A673 (cell line): ENCODE measurements around the gene UPF1. TPM values are rescaled to one million over a fixed set of nuclear protein-coding genes. Genes with fewer than 3 reads are reported as not detected.

Source experiments
- BruUV-seq: library from RNA; stranded (reverse); fragments of 400-500 nt; replicated peaks from 2 replicates; lab custom pipeline; 2021; lab: Mats Ljungman, UMichigan
- CTCF ChIA-PET: fragments of 300-600 bp; sonication (Branson Sonifier 250); formaldehyde crosslinking; loops from one replicate; lab custom pipeline; 2022; ENCODE audit warnings: antibody characterized with exemption; lab: Charles Lee
- POLR2A ChIA-PET: fragments of 300-600 bp; sonication (Branson Sonifier 250); formaldehyde crosslinking; loops from one replicate; lab custom pipeline; 2022; ENCODE audit warnings: antibody characterized with exemption; ENCODE audit not compliant: low non-redundant PET; lab: Charles Lee
- DNase-seq: peaks from one replicate; pipeline ENCODE4 v3.0.0-alpha.2; 2015; ENCODE audit warnings: low spot score
- H3K27ac ChIP-seq: fragments of 200-600 bp; sonication (generic); 2 replicates; pipeline ENCODE4 v1.5.1; 2016; ENCODE audit warnings: mixed run types, low read depth, mild to moderate bottlenecking, mixed read lengths, antibody characterized with exemption, low read length; ENCODE audit not compliant: poor library complexity, severe bottlenecking
- H3K27me3 ChIP-seq: fragments of 200-600 bp; sonication (generic); replicated peaks from 2 replicates; pipeline ENCODE4 v1.6.1; 2017; ENCODE audit warnings: mixed run types, low read depth, mild to moderate bottlenecking, mixed read lengths, antibody characterized with exemption, low read length; ENCODE audit not compliant: insufficient read depth, poor library complexity
- H3K36me3 ChIP-seq: fragments of 200-600 bp; sonication (generic); 2 replicates; pipeline ENCODE4 v1.6.1; 2016; ENCODE audit warnings: mixed run types, mild to moderate bottlenecking, mixed read lengths, antibody characterized with exemption, low read length; ENCODE audit not compliant: insufficient read depth, poor library complexity, severe bottlenecking
- H3K4me1 ChIP-seq: fragments of 200-600 bp; sonication (generic); 2 replicates; pipeline ENCODE4 v1.6.1; 2017; ENCODE audit warnings: mixed run types, mild to moderate bottlenecking, mixed read lengths, antibody characterized with exemption, low read length; ENCODE audit not compliant: insufficient read depth, poor library complexity, severe bottlenecking
- H3K4me3 ChIP-seq: fragments of 200-600 bp; sonication (generic); 2 replicates; pipeline ENCODE4 v1.5.1; 2016; ENCODE audit warnings: low read depth, mixed run types, mild to moderate bottlenecking, mixed read lengths, low read length; ENCODE audit not compliant: poor library complexity, severe bottlenecking
- H3K9me3 ChIP-seq: fragments of 200-600 bp; sonication (generic); 2 replicates; pipeline ENCODE4 v1.6.1; 2016; ENCODE audit warnings: mixed run types, low read depth, mild to moderate bottlenecking, mixed read lengths, antibody characterized with exemption, low read length; ENCODE audit not compliant: poor library complexity, severe bottlenecking
- EZH2 ChIP-seq: fragments of 200-600 bp; sonication (generic); IDR thresholded peaks from 2 replicates; pipeline ENCODE4 v1.6.1; 2017; ENCODE audit warnings: borderline replicate concordance, low read depth, mild to moderate bottlenecking, mixed read lengths, antibody characterized with exemption, low read length; ENCODE audit not compliant: poor library complexity, severe bottlenecking
- intact Hi-C: fragments of 100-400 bp; cut with micrococcal nuclease; formaldehyde crosslinking; loops from one replicate; pipeline ENCODE4 v1.10.0; 2022; ENCODE audit not compliant: unreplicated experiment
- total RNA-seq: library from RNA; stranded (reverse); gene quantifications from 2 replicates; pipeline ENCODE4 v1.2.3, GENCODE V29; 2021
- TF ChIP-seq, protein P1 (sequence below): fragments of 300-800, 200-600 bp; sonication (generic); conservative IDR thresholded peaks from 2 replicates; pipeline ENCODE4 v1.5.1; 2017; ENCODE audit warnings: low read depth, mild to moderate bottlenecking, antibody characterized with exemption, low read length, moderate library complexity, mixed read lengths

The UPF1 gene
- total RNA-seq, 1 experiment from 2014 or later = 83.8 TPM

DNA sequence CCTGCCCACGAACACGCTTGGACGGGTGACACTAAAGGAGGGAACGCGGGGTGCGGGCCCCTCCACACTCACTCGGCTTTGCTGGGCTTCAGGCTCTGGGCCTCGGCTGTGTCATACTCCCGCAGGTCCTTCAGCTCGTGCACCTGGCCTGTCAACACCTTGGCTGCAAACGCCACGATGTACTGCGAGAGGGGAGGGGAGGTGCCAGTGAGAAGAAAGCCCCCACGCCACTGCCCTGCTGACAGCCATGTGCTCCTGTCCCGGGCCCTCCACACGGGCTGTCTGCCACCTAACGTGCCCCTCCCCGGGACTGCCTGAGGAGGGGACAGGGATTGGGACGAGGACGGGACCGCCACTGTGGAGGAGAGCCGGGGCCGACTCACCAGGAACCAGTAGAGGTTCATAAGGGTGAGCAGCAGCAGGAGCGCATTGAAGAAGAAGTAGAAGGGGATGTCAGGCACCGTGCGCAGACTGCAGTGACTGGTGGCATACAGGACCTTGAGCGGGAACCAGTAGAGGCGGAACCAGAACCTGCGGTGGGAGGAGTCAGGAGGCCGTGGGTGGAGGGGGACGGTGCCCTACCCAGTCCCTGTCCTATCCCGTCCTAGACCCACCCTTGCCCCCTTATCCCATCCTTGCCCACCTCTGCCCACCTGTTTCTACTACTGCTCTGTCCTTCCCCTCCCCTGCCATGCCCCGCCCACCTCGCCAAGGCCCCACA is 47.3 kb downstream of the UPF1 start:
- POLR2A ChIA-PET = no interaction called here
- no TSS peak for BruUV-seq
- CTCF ChIA-PET = no interaction called here
- no peaks in the 10 kb centered on the region for H3K27me3 ChIP-seq
- no peak overlapping the region for H3K4me3 ChIP-seq
- intact Hi-C loops = no loop called here
- no peaks in the 10 kb centered on the region for H3K9me3 ChIP-seq
- H3K36me3 ChIP-seq = peaks cover 13% of the 10 kb centered on the region
- no peak overlapping the region for H3K27ac ChIP-seq
- H3K4me1 ChIP-seq = no peaks in the 10 kb centered on the region
- TF ChIP-seq EZH2 = no peak
- TF ChIP-seq, protein P1, sequence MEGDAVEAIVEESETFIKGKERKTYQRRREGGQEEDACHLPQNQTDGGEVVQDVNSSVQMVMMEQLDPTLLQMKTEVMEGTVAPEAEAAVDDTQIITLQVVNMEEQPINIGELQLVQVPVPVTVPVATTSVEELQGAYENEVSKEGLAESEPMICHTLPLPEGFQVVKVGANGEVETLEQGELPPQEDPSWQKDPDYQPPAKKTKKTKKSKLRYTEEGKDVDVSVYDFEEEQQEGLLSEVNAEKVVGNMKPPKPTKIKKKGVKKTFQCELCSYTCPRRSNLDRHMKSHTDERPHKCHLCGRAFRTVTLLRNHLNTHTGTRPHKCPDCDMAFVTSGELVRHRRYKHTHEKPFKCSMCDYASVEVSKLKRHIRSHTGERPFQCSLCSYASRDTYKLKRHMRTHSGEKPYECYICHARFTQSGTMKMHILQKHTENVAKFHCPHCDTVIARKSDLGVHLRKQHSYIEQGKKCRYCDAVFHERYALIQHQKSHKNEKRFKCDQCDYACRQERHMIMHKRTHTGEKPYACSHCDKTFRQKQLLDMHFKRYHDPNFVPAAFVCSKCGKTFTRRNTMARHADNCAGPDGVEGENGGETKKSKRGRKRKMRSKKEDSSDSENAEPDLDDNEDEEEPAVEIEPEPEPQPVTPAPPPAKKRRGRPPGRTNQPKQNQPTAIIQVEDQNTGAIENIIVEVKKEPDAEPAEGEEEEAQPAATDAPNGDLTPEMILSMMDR = no peak
- no peak for DNase-seq

DNA sequence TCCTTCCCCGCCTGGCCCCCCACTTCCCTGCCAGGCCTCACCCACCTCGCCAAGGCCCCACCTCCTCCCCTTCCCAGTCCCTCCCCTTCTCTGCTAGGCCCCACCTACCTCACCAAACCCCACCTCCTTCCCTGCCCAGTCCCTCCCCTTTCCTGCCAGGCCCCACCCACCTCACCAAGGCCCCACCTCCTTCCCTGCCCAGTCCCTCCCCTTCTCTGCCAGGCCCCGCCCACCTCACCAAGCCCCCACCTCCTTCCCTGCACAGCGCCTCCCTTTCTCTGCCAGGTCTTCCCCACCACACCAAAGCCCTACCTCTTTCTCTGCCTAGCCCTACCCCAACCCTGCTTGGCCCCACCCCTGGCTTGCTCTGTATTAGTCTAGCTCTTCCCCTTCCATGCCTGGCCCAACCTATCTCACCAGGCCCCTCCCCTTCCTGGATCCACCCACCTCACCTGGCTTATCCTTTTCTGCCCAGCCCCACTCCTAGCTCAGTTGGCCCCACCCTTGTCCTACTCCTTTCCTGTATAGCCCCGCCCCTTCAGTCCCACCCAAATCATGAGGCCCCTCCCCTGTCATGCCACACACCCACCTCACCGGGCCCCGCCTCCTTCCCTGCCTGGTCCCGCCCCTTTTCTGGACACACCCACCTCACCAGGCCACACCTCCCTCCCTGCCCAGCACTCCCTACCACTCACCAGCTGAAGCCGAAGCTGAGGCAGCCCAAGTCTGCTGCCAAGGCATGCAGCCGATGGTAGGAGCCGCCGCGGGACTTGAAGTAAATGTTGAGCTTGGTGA is 48.0 kb downstream of the UPF1 start:
- Histone ChIP-seq H3K27ac (no peak overlapping the region), H3K27me3 (no peaks in the 10 kb centered on the region), H3K36me3 (peaks cover 13% of the 10 kb centered on the region), H3K4me1 (no peaks in the 10 kb centered on the region), H3K9me3 (no peaks in the 10 kb centered on the region), H3K4me3 (no peak overlapping the region)
- POLR2A ChIA-PET = interaction anchor here (0.5 kb wide), 1 partner anchor 8 kb away, joined by 4 read pairs; no protein-coding TSS in a partner anchor
- DNase-seq = peak; percentile 53
- intact Hi-C loops = no loop called here
- CTCF ChIA-PET = no interaction called here
- TF ChIP-seq, protein P1 = no peak
- no peak for TF ChIP-seq EZH2
- BruUV-seq = no TSS peak

DNA sequence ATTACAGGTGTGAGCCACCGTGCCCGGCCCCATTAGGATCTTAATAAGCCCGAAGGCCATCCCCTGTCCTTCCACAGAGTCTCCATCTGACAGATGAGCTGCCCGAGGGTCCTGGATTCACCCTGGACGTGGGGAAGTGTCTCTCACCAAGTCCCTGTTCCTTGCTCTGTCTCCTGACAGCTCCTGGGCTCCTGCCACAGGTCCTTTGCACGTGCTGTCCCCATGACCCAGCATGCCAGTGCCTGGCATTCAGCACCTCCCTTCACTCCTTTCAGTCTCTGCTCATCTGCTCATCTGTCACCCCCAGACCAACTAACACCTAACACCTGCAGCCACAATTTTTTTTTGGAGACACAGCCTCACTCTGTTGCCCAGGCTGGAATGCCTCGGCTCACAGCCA is 49.7 kb downstream of the UPF1 start:
- intact Hi-C loops = no loop called here
- no TSS peak for BruUV-seq
- no peak for DNase-seq
- Histone ChIP-seq H3K27ac (no peak overlapping the region), H3K4me3 (no peak overlapping the region), H3K9me3 (no peaks in the 10 kb centered on the region), H3K36me3 (peaks cover 9% of the 10 kb centered on the region), H3K27me3 (no peaks in the 10 kb centered on the region), H3K4me1 (no peaks in the 10 kb centered on the region)
- CTCF ChIA-PET = interaction anchor here (0.7 kb wide), 1 partner anchor 293 kb away, joined by 3 read pairs; the partner anchor contains the start of gene REX1BD
- POLR2A ChIA-PET = interaction anchor here (0.7 kb wide), 1 partner anchor 29 kb away, joined by 8 read pairs; no protein-coding TSS in a partner anchor
- TF ChIP-seq EZH2 = no peak
- TF ChIP-seq, protein P1 = no peak
